Measurements from ENCODE around the gene MED4. TPM values are rescaled to one million over a fixed set of nuclear protein-coding genes. Genes with fewer than 3 reads are reported as not detected.
A peak's percentile ranks its signal among the peaks of the same experiment; 100 is the strongest.

The MED4 gene
- total RNA-seq, 1 experiment from 2014 or later, result 26.5 TPM

DNA sequence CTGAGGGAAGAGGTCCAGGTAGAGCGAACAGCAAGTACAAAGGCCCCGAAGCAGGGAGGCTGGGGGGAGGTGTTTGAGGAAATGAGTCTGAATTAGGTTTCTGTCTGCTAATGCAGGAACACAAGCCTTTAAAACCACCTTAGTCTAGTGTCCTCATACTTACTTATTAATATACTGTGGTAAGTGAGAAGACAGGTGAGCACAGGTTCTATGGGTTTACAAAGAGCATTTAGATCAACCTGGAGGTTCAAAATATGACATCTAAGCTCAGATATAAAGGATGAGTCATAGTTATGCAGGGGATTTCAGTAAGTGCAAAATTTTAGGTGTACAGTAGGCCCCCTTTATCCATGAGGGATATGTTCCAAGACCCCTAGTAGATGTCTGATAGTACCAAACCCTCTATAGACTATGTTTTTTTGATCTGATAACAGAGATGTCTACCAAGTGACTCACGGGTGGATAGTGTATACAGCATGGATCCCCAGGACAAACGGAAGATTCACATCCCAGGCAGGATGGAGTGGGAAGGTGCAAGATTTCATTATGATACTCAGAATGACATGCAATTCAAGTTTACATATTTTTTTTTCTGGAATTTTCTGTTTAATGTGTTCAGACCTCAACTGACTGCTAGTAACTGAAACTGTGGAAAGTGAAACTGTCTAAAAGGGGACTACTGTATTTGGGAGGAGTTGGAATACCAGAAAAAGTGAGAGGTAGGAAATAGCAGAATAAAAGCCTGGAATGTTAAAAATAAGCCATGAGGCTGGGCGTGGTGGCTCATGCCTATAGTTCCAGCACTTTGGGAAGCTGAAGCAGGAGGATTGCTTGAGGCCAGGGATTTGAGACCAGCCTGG is 18.2 kb upstream of the MED4 start:
- in situ Hi-C loops (cut with HindIII; ENCODE audit: low pct_unique_long_range_greater_than_20kb, low sequenced_read_pairs), result no loop called here

DNA sequence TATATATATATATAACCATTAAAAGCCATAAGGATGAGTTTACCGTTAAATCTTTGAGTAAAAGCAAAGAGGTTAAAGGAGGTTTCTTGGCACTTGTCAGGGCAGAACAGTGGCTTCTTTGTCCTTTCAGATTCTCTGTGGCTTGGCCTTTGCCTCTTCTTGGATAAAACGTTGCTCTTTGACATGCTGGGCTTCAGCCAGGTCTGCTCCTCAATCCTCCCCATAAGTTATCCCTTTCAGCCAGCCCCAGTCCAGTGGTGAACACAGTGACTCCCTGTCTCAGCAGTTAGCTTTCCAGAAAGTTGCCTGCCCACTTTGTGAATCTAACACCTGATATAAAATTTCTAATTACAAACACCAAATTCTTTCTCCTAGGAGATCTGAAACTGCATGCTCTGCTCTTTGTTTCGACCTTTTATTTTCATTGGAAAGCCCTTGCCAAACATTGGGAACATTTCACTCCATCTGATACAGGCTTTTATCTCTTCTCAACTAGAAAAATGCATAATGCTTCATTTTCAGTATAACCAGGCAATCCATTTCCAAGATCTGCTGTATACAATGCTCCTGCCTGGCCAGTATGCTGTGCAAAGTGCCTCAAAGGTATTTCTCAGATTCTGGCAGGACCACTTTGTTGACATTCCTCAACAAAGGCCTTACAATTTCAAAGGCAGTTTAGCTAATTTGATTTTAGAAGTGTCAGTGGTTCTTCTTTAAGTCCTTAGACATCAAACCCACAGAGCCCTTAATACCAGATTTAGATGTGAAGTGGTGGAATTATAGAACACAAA is 16.2 kb upstream of the MED4 start:
- POLR2A ChIA-PET, result no interaction called here
- TF ChIP-seq TCF7L2 (IDR thresholded peaks at IDR 0.05; ENCODE audit: low read depth, low read length), result no peak
- no peak for TF ChIP-seq SIN3A (IDR thresholded peaks at IDR 0.05; ENCODE audit: borderline replicate concordance, insufficient read depth, low read depth, low read length)
- TF ChIP-seq, protein P1, sequence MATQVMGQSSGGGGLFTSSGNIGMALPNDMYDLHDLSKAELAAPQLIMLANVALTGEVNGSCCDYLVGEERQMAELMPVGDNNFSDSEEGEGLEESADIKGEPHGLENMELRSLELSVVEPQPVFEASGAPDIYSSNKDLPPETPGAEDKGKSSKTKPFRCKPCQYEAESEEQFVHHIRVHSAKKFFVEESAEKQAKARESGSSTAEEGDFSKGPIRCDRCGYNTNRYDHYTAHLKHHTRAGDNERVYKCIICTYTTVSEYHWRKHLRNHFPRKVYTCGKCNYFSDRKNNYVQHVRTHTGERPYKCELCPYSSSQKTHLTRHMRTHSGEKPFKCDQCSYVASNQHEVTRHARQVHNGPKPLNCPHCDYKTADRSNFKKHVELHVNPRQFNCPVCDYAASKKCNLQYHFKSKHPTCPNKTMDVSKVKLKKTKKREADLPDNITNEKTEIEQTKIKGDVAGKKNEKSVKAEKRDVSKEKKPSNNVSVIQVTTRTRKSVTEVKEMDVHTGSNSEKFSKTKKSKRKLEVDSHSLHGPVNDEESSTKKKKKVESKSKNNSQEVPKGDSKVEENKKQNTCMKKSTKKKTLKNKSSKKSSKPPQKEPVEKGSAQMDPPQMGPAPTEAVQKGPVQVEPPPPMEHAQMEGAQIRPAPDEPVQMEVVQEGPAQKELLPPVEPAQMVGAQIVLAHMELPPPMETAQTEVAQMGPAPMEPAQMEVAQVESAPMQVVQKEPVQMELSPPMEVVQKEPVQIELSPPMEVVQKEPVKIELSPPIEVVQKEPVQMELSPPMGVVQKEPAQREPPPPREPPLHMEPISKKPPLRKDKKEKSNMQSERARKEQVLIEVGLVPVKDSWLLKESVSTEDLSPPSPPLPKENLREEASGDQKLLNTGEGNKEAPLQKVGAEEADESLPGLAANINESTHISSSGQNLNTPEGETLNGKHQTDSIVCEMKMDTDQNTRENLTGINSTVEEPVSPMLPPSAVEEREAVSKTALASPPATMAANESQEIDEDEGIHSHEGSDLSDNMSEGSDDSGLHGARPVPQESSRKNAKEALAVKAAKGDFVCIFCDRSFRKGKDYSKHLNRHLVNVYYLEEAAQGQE (IDR thresholded peaks at IDR 0.05; ENCODE audit: insufficient read depth in 1 of 2, low read depth in 2 of 2, low read length in 1 of 2), result no peak
- TF ChIP-seq POLR2AphosphoS5 (IDR thresholded peaks at IDR 0.05; ENCODE audit: low read depth, low read length), result no peak
- TF ChIP-seq, protein P2, sequence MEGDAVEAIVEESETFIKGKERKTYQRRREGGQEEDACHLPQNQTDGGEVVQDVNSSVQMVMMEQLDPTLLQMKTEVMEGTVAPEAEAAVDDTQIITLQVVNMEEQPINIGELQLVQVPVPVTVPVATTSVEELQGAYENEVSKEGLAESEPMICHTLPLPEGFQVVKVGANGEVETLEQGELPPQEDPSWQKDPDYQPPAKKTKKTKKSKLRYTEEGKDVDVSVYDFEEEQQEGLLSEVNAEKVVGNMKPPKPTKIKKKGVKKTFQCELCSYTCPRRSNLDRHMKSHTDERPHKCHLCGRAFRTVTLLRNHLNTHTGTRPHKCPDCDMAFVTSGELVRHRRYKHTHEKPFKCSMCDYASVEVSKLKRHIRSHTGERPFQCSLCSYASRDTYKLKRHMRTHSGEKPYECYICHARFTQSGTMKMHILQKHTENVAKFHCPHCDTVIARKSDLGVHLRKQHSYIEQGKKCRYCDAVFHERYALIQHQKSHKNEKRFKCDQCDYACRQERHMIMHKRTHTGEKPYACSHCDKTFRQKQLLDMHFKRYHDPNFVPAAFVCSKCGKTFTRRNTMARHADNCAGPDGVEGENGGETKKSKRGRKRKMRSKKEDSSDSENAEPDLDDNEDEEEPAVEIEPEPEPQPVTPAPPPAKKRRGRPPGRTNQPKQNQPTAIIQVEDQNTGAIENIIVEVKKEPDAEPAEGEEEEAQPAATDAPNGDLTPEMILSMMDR (IDR thresholded peaks at IDR 0.05), result no peak
- H3K4me3 ChIP-seq (ENCODE audit: low read depth in 2 of 2, low read length in 2 of 2), result no peak overlapping the region
- in situ Hi-C loops (cut with HindIII; ENCODE audit: low pct_unique_long_range_greater_than_20kb, low sequenced_read_pairs) (no loop called here), intact Hi-C loops (cut with micrococcal nuclease; ENCODE audit: unreplicated experiment) (no loop called here)
- no peaks in the 10 kb centered on the region for H3K9me3 ChIP-seq (ENCODE audit: control insufficient read depth, insufficient read depth, low read depth, low read length)
- no peaks in the 10 kb centered on the region for H3K27me3 ChIP-seq (ENCODE audit: control insufficient read depth, insufficient read depth, low read length)
- peak overlapping the region; percentile 17; the same call in 1 of the 2 replicates for H3K27ac ChIP-seq (ENCODE audit: low read length)
- ATAC-seq (peak; percentile 58), DNase-seq (ENCODE audit: low read depth, low spot score) (no peak)
- H3K4me1 ChIP-seq (ENCODE audit: control insufficient read depth, insufficient read depth, low read length), result no peaks in the 10 kb centered on the region
- BruUV-seq (replicated peaks), result no TSS peak
- H3K36me3 ChIP-seq (ENCODE audit: control insufficient read depth, insufficient read depth, low read length), result no peaks in the 10 kb centered on the region
- CTCF ChIA-PET, result no interaction called here

More for the DNA sequence above, 18.2 kb upstream of the MED4 start:
- intact Hi-C loops (cut with micrococcal nuclease; ENCODE audit: unreplicated experiment), result no loop called here
- H3K9me3 ChIP-seq (ENCODE audit: control insufficient read depth, insufficient read depth, low read depth, low read length), result no peaks in the 10 kb centered on the region
- H3K4me3 ChIP-seq (ENCODE audit: low read depth in 2 of 2, low read length in 2 of 2), result no peak overlapping the region
- H3K4me1 ChIP-seq (ENCODE audit: control insufficient read depth, insufficient read depth, low read length), result no peaks in the 10 kb centered on the region
- POLR2A ChIA-PET, result no interaction called here
- TF ChIP-seq TCF7L2 (IDR thresholded peaks at IDR 0.05; ENCODE audit: low read depth, low read length) (no peak), POLR2AphosphoS5 (IDR thresholded peaks at IDR 0.05; ENCODE audit: low read depth, low read length) (no peak), SIN3A (IDR thresholded peaks at IDR 0.05; ENCODE audit: borderline replicate concordance, insufficient read depth, low read depth, low read length) (no peak)
- TF ChIP-seq, protein P2 (IDR thresholded peaks at IDR 0.05), result no peak
- TF ChIP-seq, protein P1 (IDR thresholded peaks at IDR 0.05; ENCODE audit: insufficient read depth in 1 of 2, low read depth in 2 of 2, low read length in 1 of 2), result no peak
- DNase-seq (ENCODE audit: low read depth, low spot score), result no peak
- CTCF ChIA-PET, result no interaction called here
- BruUV-seq (replicated peaks), result no TSS peak
- no peak overlapping the region for H3K27ac ChIP-seq (ENCODE audit: low read length)
- H3K36me3 ChIP-seq (ENCODE audit: control insufficient read depth, insufficient read depth, low read length), result no peaks in the 10 kb centered on the region
- no peaks in the 10 kb centered on the region for H3K27me3 ChIP-seq (ENCODE audit: control insufficient read depth, insufficient read depth, low read length)
- ATAC-seq, result no peak

Measured in Panc1 (cell line).